ENCODE measurements around the gene GPR87. TPM values are rescaled to one million over a fixed set of nuclear protein-coding genes. Genes with fewer than 3 reads are reported as not detected.

GPR87 gene
- total and polyA plus RNA-seq, 2 donors = 4.0 to 20.8 TPM

DNA sequence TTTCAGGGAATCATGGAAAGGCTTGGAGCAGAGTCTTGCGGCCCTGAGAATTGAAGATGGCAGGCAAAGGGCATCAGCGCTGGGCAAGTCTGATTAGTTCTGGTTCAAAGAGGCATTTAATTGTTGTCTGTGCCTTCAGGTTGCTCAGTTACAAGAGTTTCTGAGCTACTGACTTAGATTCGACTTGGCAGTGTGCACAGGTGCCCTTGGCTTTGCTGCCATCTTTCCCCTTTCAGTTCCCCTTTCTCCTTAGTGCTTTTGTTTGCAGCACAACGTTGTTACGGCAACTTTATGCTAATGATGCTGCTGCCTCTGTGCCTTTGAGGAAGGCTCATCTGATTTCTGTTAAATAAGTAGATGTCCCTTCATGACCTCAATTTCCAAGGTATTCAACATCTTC, 50.8 kb downstream of the GPR87 start:
- Histone ChIP-seq H3K27me3 (ENCODE audit: control insufficient read depth in 2 of 2, insufficient read depth in 1 of 2, low read length in 1 of 2) (no peaks in the 10 kb centered on the region), H3K27ac (ENCODE audit: low read depth in 1 of 2, low read length in 1 of 2) (peak overlapping the region; percentile 46 to 52), H3K4me1 (ENCODE audit: control insufficient read depth in 2 of 2, insufficient read depth in 2 of 2, low read length in 2 of 2) (peaks cover 0 to 12% of the 10 kb centered on the region in 2 donors), H3K9me3 (ENCODE audit: control insufficient read depth in 2 of 2, insufficient read depth in 1 of 2, low read length in 1 of 2) (no peaks in the 10 kb centered on the region), H3K36me3 (ENCODE audit: control insufficient read depth in 2 of 2, insufficient read depth in 2 of 2, low read length in 1 of 2) (no peaks in the 10 kb centered on the region), H3K4me3 (ENCODE audit: low read length in 2 of 2) (no peak overlapping the region)
- 62% methylated on average over 5 of the region's 5 CpGs for WGBS
- DNase-seq (ENCODE audit: low read depth in 6 of 9, low spot score in 9 of 9) = peak in 1 of 9 donors; percentile 65

DNA sequence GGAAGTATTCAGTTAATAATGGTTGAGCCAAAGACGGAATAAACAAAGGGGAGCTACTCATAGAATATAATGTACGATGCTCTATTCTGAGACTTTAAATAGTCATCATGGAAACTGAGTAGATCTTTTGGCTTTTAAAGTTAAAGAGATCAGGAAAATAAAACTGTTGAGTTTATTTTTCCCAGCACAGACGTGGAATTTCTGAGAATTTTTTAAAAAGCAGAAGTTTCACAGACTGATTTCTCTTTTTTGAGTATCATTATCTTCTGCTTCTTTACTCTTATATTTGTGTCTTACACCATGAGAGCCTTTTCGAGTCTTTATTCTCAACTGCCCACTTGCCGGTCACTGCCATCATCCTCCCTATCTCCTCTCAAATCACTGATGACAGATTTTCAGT, 51.5 kb downstream of the GPR87 start:
- WGBS = 80% methylated on average over 5 of the region's 5 CpGs
- H3K27ac ChIP-seq (ENCODE audit: low read depth in 1 of 2, low read length in 1 of 2) = peak overlapping the region in 1 of 2 donors; percentile 52

GRCh38 chr3:151264605-151265004, 52.0 kb downstream of the GPR87 start:
- no peaks in the 10 kb centered on the region for H3K36me3 ChIP-seq (ENCODE audit: control insufficient read depth in 2 of 2, insufficient read depth in 2 of 2, low read length in 1 of 2)
- peaks cover 0 to 12% of the 10 kb centered on the region in 2 donors for H3K4me1 ChIP-seq (ENCODE audit: control insufficient read depth in 2 of 2, insufficient read depth in 2 of 2, low read length in 2 of 2)
- DNase-seq (ENCODE audit: low read depth in 6 of 9, low spot score in 9 of 9) = no peak
- H3K9me3 ChIP-seq (ENCODE audit: control insufficient read depth in 2 of 2, insufficient read depth in 1 of 2, low read length in 1 of 2) = no peaks in the 10 kb centered on the region
- 100% methylated on average over 1 of the region's 1 CpG for WGBS
- H3K4me3 ChIP-seq (ENCODE audit: low read length in 2 of 2) = no peak overlapping the region
- H3K27ac ChIP-seq (ENCODE audit: low read depth in 1 of 2, low read length in 1 of 2) = no peak overlapping the region
- H3K27me3 ChIP-seq (ENCODE audit: control insufficient read depth in 2 of 2, insufficient read depth in 1 of 2, low read length in 1 of 2) = no peaks in the 10 kb centered on the region

More for the DNA sequence above, 51.5 kb downstream of the GPR87 start:
- Histone ChIP-seq H3K27me3 (ENCODE audit: control insufficient read depth in 2 of 2, insufficient read depth in 1 of 2, low read length in 1 of 2) (no peaks in the 10 kb centered on the region), H3K36me3 (ENCODE audit: control insufficient read depth in 2 of 2, insufficient read depth in 2 of 2, low read length in 1 of 2) (no peaks in the 10 kb centered on the region), H3K4me3 (ENCODE audit: low read length in 2 of 2) (no peak overlapping the region), H3K9me3 (ENCODE audit: control insufficient read depth in 2 of 2, insufficient read depth in 1 of 2, low read length in 1 of 2) (no peaks in the 10 kb centered on the region), H3K4me1 (ENCODE audit: control insufficient read depth in 2 of 2, insufficient read depth in 2 of 2, low read length in 2 of 2) (peaks cover 0 to 12% of the 10 kb centered on the region in 2 donors)
- DNase-seq (ENCODE audit: low read depth in 6 of 9, low spot score in 9 of 9) = no peak

- H3K9me3 ChIP-seq (ENCODE audit: control insufficient read depth in 2 of 2, insufficient read depth in 1 of 2, low read length in 1 of 2) = no peaks in the 10 kb centered on the region
- DNase-seq (ENCODE audit: low read depth in 6 of 9, low spot score in 9 of 9) = no peak
- H3K27ac ChIP-seq (ENCODE audit: low read depth in 1 of 2, low read length in 1 of 2) = no peak overlapping the region
- no peaks in the 10 kb centered on the region for H3K27me3 ChIP-seq (ENCODE audit: control insufficient read depth in 2 of 2, insufficient read depth in 1 of 2, low read length in 1 of 2)
- WGBS = 92% methylated on average over 8 of the region's 8 CpGs
- H3K4me1 ChIP-seq (ENCODE audit: control insufficient read depth in 2 of 2, insufficient read depth in 2 of 2, low read length in 2 of 2) = peaks cover 0 to 8% of the 10 kb centered on the region in 2 donors
- no peak overlapping the region for H3K4me3 ChIP-seq (ENCODE audit: low read length in 2 of 2)
- no peaks in the 10 kb centered on the region for H3K36me3 ChIP-seq (ENCODE audit: control insufficient read depth in 2 of 2, insufficient read depth in 2 of 2, low read length in 1 of 2)
Observed at GRCh38 chr3:151262871-151263525, 53.6 kb downstream of the GPR87 start.

DNA sequence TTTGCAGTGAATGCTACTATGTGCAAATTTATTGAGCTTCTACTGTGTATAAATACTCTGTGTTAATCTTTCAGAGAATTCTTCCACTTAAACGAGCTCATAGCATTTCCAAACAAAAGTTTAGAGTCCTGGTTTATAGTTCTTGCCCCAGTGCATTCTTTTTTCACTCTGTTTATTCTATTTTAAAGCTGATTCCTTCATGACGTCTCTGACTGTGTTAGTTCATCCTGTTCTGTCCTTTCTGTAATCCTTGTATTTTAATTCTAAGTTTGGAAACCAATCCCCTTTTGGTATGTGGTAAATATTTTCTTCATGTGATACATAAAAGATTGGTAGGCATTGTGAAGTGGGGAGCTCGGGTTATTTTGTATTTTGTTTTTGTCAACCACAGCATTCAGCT, 57.0 kb downstream of the GPR87 start:
- Histone ChIP-seq H3K9me3 (ENCODE audit: control insufficient read depth in 2 of 2, insufficient read depth in 1 of 2, low read length in 1 of 2) (no peaks in the 10 kb centered on the region), H3K36me3 (ENCODE audit: control insufficient read depth in 2 of 2, insufficient read depth in 2 of 2, low read length in 1 of 2) (no peaks in the 10 kb centered on the region), H3K4me3 (ENCODE audit: low read length in 2 of 2) (no peak overlapping the region), H3K27me3 (ENCODE audit: control insufficient read depth in 2 of 2, insufficient read depth in 1 of 2, low read length in 1 of 2) (no peaks in the 10 kb centered on the region), H3K27ac (ENCODE audit: low read depth in 1 of 2, low read length in 1 of 2) (no peak overlapping the region), H3K4me1 (ENCODE audit: control insufficient read depth in 2 of 2, insufficient read depth in 2 of 2, low read length in 2 of 2) (no peaks in the 10 kb centered on the region)
- WGBS = 94% methylated on average over 3 of the region's 3 CpGs
- no peak for DNase-seq (ENCODE audit: low read depth in 6 of 9, low spot score in 9 of 9)

DNA sequence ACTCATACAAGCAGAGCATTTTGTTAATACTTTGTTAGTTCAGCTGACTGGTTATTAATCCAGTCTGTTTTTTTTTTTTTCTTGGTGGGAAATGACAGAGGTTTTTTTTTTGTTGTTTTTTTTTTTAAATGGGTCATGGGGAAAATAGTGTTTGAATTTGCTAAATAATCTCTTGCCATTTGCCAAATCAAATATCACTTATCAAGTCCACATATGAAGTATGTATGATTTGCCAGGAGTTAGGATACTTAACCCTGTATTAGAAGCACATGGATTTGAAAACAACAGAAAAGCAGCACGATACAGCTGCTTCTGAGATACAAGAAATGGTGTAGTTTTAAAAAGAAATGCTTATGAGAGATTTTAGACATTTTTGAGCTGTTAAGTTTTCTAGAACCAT, 59.9 kb downstream of the GPR87 start:
- Histone ChIP-seq H3K27ac (ENCODE audit: low read depth in 1 of 2, low read length in 1 of 2) (no peak overlapping the region), H3K4me3 (ENCODE audit: low read length in 2 of 2) (no peak overlapping the region), H3K27me3 (ENCODE audit: control insufficient read depth in 2 of 2, insufficient read depth in 1 of 2, low read length in 1 of 2) (no peaks in the 10 kb centered on the region), H3K4me1 (ENCODE audit: control insufficient read depth in 2 of 2, insufficient read depth in 2 of 2, low read length in 2 of 2) (no peaks in the 10 kb centered on the region), H3K36me3 (ENCODE audit: control insufficient read depth in 2 of 2, insufficient read depth in 2 of 2, low read length in 1 of 2) (no peaks in the 10 kb centered on the region), H3K9me3 (ENCODE audit: control insufficient read depth in 2 of 2, insufficient read depth in 1 of 2, low read length in 1 of 2) (no peaks in the 10 kb centered on the region)
- no peak for DNase-seq (ENCODE audit: low read depth in 6 of 9, low spot score in 9 of 9)
- WGBS = 96% methylated on average over 1 of the region's 1 CpG

GRCh38 chr3:151248772-151249337, 67.8 kb downstream of the GPR87 start:
- H3K27me3 ChIP-seq (ENCODE audit: control insufficient read depth in 2 of 2, insufficient read depth in 1 of 2, low read length in 1 of 2) = no peaks in the 10 kb centered on the region
- DNase-seq (ENCODE audit: low read depth in 6 of 9, low spot score in 9 of 9) = no peak
- 94% methylated on average over 3 of the region's 3 CpGs for WGBS
- no peak overlapping the region for H3K27ac ChIP-seq (ENCODE audit: low read depth in 1 of 2, low read length in 1 of 2)
- no peaks in the 10 kb centered on the region for H3K36me3 ChIP-seq (ENCODE audit: control insufficient read depth in 2 of 2, insufficient read depth in 2 of 2, low read length in 1 of 2)
- no peaks in the 10 kb centered on the region for H3K4me1 ChIP-seq (ENCODE audit: control insufficient read depth in 2 of 2, insufficient read depth in 2 of 2, low read length in 2 of 2)
- no peaks in the 10 kb centered on the region for H3K9me3 ChIP-seq (ENCODE audit: control insufficient read depth in 2 of 2, insufficient read depth in 1 of 2, low read length in 1 of 2)
- H3K4me3 ChIP-seq (ENCODE audit: low read length in 2 of 2) = no peak overlapping the region

Other genes with a start within 250 kb of the GPR87 start
- 1.7 TPM for gene MED12L, start 231.2 kb downstream of the GPR87 start, total RNA-seq
- gene MED12L, start 231.2 kb downstream of the GPR87 start, polyA plus RNA-seq = 0.30 TPM
- 20.6 TPM for gene GPR171, start 113.6 kb downstream of the GPR87 start, total RNA-seq
- gene GPR171, start 113.6 kb downstream of the GPR87 start, polyA plus RNA-seq = 42.6 TPM
- gene P2RY14, start 38.3 kb downstream of the GPR87 start, total RNA-seq = 8.2 TPM
- 2.1 TPM for gene P2RY14, start 38.3 kb downstream of the GPR87 start, polyA plus RNA-seq
- gene P2RY13, start 12.7 kb upstream of the GPR87 start, total RNA-seq = 4.8 TPM
- gene P2RY13, start 12.7 kb upstream of the GPR87 start, polyA plus RNA-seq = 2.2 TPM
- 2.9 TPM for gene P2RY12, start 67.9 kb upstream of the GPR87 start, total RNA-seq
- gene P2RY12, start 67.9 kb upstream of the GPR87 start, polyA plus RNA-seq = 0.59 TPM
- gene IGSF10, start 144.2 kb upstream of the GPR87 start, total RNA-seq = 1.9 TPM
- 0.48 TPM for gene IGSF10, start 144.2 kb upstream of the GPR87 start, polyA plus RNA-seq

Measured in thymus (tissue), 11 donors.